ENCODE data around the gene CC2D2A. TPM values are rescaled to one million over a fixed set of nuclear protein-coding genes. Genes with fewer than 3 reads are reported as not detected.
A peak's percentile ranks its signal among the peaks of the same experiment; 100 is the strongest.

Gene CC2D2A
- total RNA-seq, 6 donors from 2014 or later = 16.3 to 47.4 (median 25.1) TPM

- no peaks in the 10 kb centered on the region for H3K9me3 ChIP-seq
- DNase-seq = no peak
- peaks cover 0 to 12% (median 2%) of the 10 kb centered on the region in 4 donors for H3K36me3 ChIP-seq
- no peaks in the 10 kb centered on the region for H3K4me1 ChIP-seq
- TF ChIP-seq EP300 (IDR thresholded peaks at IDR 0.05) (no peak), POLR2A (IDR thresholded peaks at IDR 0.05) (no peak), POLR2AphosphoS5 (IDR thresholded peaks at IDR 0.05) (no peak)
- TF ChIP-seq, protein P1, sequence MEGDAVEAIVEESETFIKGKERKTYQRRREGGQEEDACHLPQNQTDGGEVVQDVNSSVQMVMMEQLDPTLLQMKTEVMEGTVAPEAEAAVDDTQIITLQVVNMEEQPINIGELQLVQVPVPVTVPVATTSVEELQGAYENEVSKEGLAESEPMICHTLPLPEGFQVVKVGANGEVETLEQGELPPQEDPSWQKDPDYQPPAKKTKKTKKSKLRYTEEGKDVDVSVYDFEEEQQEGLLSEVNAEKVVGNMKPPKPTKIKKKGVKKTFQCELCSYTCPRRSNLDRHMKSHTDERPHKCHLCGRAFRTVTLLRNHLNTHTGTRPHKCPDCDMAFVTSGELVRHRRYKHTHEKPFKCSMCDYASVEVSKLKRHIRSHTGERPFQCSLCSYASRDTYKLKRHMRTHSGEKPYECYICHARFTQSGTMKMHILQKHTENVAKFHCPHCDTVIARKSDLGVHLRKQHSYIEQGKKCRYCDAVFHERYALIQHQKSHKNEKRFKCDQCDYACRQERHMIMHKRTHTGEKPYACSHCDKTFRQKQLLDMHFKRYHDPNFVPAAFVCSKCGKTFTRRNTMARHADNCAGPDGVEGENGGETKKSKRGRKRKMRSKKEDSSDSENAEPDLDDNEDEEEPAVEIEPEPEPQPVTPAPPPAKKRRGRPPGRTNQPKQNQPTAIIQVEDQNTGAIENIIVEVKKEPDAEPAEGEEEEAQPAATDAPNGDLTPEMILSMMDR (IDR thresholded peaks at IDR 0.05) = no peak
- no peaks in the 10 kb centered on the region for H3K27me3 ChIP-seq
- H3K4me3 ChIP-seq = no peak overlapping the region
- no peak for ATAC-seq (ENCODE audit: low FRiP score in 2 of 2)
- H3K27ac ChIP-seq = no peak overlapping the region
Measured at GRCh38 chr4:15577508-15577907, 107.8 kb downstream of the CC2D2A start.

- H3K4me3 ChIP-seq = no peak overlapping the region
- H3K36me3 ChIP-seq = no peaks in the 10 kb centered on the region
- H3K27me3 ChIP-seq = no peaks in the 10 kb centered on the region
- no peaks in the 10 kb centered on the region for H3K9me3 ChIP-seq
- no peak for TF ChIP-seq POLR2AphosphoS5 (IDR thresholded peaks at IDR 0.05)
- TF ChIP-seq, protein P1 (IDR thresholded peaks at IDR 0.05) = no peak
- no peak for TF ChIP-seq EP300 (IDR thresholded peaks at IDR 0.05)
- TF ChIP-seq POLR2A (IDR thresholded peaks at IDR 0.05) = no peak
- H3K4me1 ChIP-seq = peaks cover 2 to 9% (median 4%) of the 10 kb centered on the region in 4 donors
- no peak overlapping the region for H3K27ac ChIP-seq
- WGBS, 2 donors = 86 to 100% methylated on average over 1 of the region's 1 CpG
- DNase-seq (no peak), ATAC-seq (ENCODE audit: low FRiP score in 2 of 2) (no peak)
Measured at GRCh38 chr4:15584785-15585184, 115.1 kb downstream of the CC2D2A start.

DNA sequence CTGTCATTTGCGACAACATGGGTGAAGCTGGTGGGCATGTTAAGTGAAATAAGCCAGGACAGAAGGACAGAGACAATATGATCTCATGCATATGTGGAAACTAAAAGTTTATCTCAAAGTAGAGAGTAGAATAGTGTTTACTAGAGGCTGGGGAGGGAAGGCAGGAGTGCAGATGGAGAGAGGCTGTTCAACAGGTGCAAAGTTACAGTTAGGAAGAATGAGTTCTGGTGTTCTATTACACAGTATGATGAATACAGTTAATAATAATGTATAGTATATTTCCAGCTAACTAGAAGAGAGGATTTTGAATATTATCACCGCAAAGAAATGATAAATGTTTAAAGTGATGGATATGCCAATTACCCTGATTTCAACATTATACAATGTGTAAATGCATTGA lies 115.6 kb downstream of the CC2D2A start:
- Histone ChIP-seq H3K9me3 (no peaks in the 10 kb centered on the region), H3K4me1 (peaks cover 2 to 9% (median 4%) of the 10 kb centered on the region in 4 donors), H3K27ac (no peak overlapping the region), H3K4me3 (no peak overlapping the region), H3K36me3 (no peaks in the 10 kb centered on the region), H3K27me3 (no peaks in the 10 kb centered on the region)
- TF ChIP-seq, protein P1 (IDR thresholded peaks at IDR 0.05) = no peak
- TF ChIP-seq POLR2AphosphoS5 (IDR thresholded peaks at IDR 0.05) = no peak
- TF ChIP-seq POLR2A (IDR thresholded peaks at IDR 0.05) = no peak
- no peak for TF ChIP-seq EP300 (IDR thresholded peaks at IDR 0.05)
- DNase-seq = no peak
- WGBS, 2 donors = 96 to 98% methylated on average over 2 of the region's 2 CpGs
- no peak for ATAC-seq (ENCODE audit: low FRiP score in 2 of 2)

DNA sequence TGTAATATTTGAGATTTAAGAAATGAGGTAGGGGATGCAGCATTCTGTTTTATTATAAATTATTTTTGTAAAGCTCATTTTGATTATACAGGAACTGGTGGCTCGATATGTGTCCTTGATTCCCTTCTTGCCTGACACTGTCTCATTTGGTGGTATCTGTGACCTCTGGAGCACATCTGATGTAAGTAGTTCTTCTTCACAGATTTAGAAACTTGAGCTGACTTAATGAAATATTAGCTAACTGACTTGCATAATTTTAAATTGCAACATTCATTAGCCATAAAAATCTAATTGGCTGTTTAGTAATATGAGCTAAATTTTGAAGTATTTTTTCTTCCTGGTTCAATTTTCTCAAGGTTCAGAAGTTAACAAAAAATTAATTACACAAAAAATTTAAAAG lies 116.4 kb downstream of the CC2D2A start:
- H3K27ac ChIP-seq = no peak overlapping the region
- WGBS, 2 donors = 69 to 77% methylated on average over 1 of the region's 1 CpG
- no peaks in the 10 kb centered on the region for H3K36me3 ChIP-seq
- TF ChIP-seq, protein P1 (IDR thresholded peaks at IDR 0.05) = no peak
- TF ChIP-seq EP300 (IDR thresholded peaks at IDR 0.05) = peak in 1 of 4 donors; percentile 14
- H3K27me3 ChIP-seq = no peaks in the 10 kb centered on the region
- peaks cover 2 to 9% (median 4%) of the 10 kb centered on the region in 4 donors for H3K4me1 ChIP-seq
- no peak overlapping the region for H3K4me3 ChIP-seq
- DNase-seq (no peak), ATAC-seq (ENCODE audit: low FRiP score in 2 of 2) (no peak)
- H3K9me3 ChIP-seq = no peaks in the 10 kb centered on the region

GRCh38 chr4:15587649-15588048 lies 118.0 kb downstream of the CC2D2A start:
- no peak for DNase-seq
- TF ChIP-seq POLR2AphosphoS5 (IDR thresholded peaks at IDR 0.05) = no peak
- peak in 1 of 4 donors; percentile 10 for TF ChIP-seq POLR2A (IDR thresholded peaks at IDR 0.05)
- TF ChIP-seq, protein P1 (IDR thresholded peaks at IDR 0.05) = no peak
- no peak for TF ChIP-seq EP300 (IDR thresholded peaks at IDR 0.05)
- WGBS, 2 donors = 60 to 67% methylated on average over 3 of the region's 3 CpGs
- no peak overlapping the region for H3K4me3 ChIP-seq
- H3K4me1 ChIP-seq = peaks cover 2 to 11% (median 4%) of the 10 kb centered on the region in 4 donors
- ATAC-seq (ENCODE audit: low FRiP score in 2 of 2) = peak in 1 of 2 donors; percentile 64
- H3K27me3 ChIP-seq = no peaks in the 10 kb centered on the region
- peak overlapping the region in 2 of 4 donors; percentile 35 to 36 for H3K27ac ChIP-seq
- H3K9me3 ChIP-seq = no peaks in the 10 kb centered on the region
- H3K36me3 ChIP-seq = no peaks in the 10 kb centered on the region
